ENCODE data around the gene COL11A2. TPM values are rescaled to one million over a fixed set of nuclear protein-coding genes. Genes with fewer than 3 reads are reported as not detected.

Gene COL11A2
- total RNA-seq, 5 donors from 2014 or later (not counting 1 experiment from before 2014, with no cell fraction given) = 1.3 to 9.7 (median 2.7) TPM

DNA sequence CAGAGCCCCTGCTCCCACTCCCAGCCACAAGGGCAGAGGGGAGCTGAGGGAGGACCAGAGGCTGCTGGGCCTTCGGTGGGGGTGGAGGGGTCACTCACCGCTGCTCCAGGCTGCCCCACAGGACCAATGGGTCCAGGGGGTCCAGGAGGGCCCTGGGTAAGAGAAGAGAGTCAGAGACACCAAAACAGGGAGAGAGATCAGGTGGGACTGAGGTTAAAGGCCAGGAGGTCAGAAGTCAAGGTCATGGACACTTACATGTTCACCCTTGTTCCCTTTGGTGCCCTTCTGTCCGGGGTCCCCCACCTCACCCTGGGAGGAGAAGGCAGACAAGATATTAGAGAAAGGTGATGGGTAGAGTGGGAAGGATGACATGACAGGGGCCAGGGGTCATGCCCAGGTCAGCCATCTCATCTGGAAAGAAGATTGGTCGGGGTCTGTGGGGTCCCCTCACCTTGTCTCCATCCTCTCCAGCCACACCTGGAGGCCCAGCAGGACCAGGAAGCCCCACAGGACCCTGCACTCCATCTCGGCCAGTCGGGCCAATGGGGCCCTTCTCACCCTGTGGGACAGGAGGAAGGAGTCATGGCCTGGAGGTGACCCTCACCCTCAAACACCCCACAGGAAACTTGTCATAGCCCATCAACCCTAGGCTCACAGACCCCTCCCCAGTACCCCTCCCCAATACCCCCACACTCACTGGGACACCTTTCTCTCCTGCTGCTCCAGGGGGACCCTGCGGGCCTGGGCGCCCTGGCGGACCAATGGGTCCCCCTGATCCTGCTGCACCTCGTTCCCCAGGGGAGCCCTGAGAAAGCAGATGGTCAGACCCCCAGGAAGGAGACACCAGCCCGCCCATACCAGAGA, 21.0 kb downstream of the COL11A2 start:
- no peak overlapping the region for H3K4me3 ChIP-seq (ENCODE audit: control insufficient read depth in 1 of 2, extremely low read depth in 1 of 2, low read length in 1 of 2)
- ChIA-PET POLR2A (no interaction called here), CTCF (no interaction called here)
- peaks cover 0 to 57% of the 10 kb centered on the region in 2 experiments for H3K27me3 ChIP-seq (replicated peaks in 1 of 2; ENCODE audit: control insufficient read depth in 2 of 2, extremely low read depth in 1 of 2, insufficient read depth in 2 of 2, low read length in 1 of 2)
- 85% methylated on average over 6 of the region's 11 CpGs for WGBS (ENCODE audit: insufficient coverage)
- Mint-ChIP-seq H3K27me3 (peaks cover 3 to 14% of the 10 kb centered on the region in 2 donors), H3K27ac (no peak overlapping the region), H3K4me1 (peaks cover 0 to 3% (median 0%) of the 10 kb centered on the region in 3 donors), H3K4me3 (no peak overlapping the region), H3K9me3 (no peaks in the 10 kb centered on the region), H3K36me3 (no peaks in the 10 kb centered on the region)
- DNase-seq (no peak), ATAC-seq (replicated peaks in 1 of 4) (no peak)
- no peaks in the 10 kb centered on the region for H3K4me1 ChIP-seq (ENCODE audit: control insufficient read depth in 1 of 2, extremely low read depth in 1 of 2, insufficient read depth in 2 of 2, low read length in 2 of 2)
- H3K36me3 ChIP-seq (ENCODE audit: control insufficient read depth in 2 of 2, extremely low read depth in 1 of 2, insufficient read depth in 1 of 2, low read length in 1 of 2) = no peaks in the 10 kb centered on the region
- no peaks in the 10 kb centered on the region for H3K9me3 ChIP-seq
- H3K27ac ChIP-seq (ENCODE audit: low read length) = no peak overlapping the region

DNA sequence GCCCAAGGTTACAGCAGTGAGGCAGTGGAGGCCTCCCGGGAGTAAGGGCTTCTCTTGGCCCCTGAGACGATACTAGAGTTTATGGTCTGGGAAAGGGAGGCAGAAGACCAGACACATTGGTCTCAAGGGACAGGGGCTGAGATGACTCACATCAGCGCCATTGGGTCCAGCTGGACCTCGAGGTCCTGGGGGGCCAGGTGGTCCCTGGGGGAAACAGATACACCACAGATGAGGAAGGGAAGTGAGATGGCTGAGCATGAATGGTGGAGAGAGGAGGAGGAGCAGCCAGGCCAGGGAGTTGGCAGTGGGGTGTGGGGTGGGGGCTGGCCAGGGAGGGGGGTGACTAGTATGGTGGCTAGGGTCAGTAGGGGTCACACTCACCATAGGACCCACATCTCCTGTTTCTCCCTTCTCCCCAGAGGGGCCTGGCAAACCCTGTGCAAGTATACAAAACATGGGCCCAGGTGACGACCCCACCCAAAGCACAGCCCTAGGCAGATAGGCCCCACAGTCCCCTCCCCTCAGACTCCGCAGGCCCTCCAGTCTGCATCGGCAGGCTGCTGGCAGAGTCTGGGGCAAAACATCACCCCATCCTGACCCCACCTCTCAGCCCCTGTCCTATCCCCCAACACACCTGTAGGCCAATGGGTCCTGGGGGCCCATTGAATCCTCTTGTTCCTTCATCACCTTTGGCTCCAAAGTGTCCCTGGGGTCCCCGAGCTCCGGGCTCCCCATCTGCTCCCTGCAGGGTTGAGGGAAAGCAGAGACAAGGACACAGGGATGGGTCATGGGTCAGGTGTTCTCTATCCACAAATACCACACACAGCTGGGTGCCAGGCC, 21.9 kb downstream of the COL11A2 start:
- Mint-ChIP-seq H3K9me3 (no peaks in the 10 kb centered on the region), H3K36me3 (no peaks in the 10 kb centered on the region), H3K27ac (no peak overlapping the region), H3K4me1 (peaks cover 0 to 3% (median 0%) of the 10 kb centered on the region in 3 donors), H3K4me3 (no peak overlapping the region), H3K27me3 (peaks cover 0 to 6% of the 10 kb centered on the region in 2 donors)
- Histone ChIP-seq H3K27ac (ENCODE audit: low read length) (no peak overlapping the region), H3K36me3 (ENCODE audit: control insufficient read depth in 2 of 2, extremely low read depth in 1 of 2, insufficient read depth in 1 of 2, low read length in 1 of 2) (no peaks in the 10 kb centered on the region), H3K27me3 (replicated peaks in 1 of 2; ENCODE audit: control insufficient read depth in 2 of 2, extremely low read depth in 1 of 2, insufficient read depth in 2 of 2, low read length in 1 of 2) (peaks cover 0 to 57% of the 10 kb centered on the region in 2 experiments), H3K9me3 (no peaks in the 10 kb centered on the region), H3K4me1 (ENCODE audit: control insufficient read depth in 1 of 2, extremely low read depth in 1 of 2, insufficient read depth in 2 of 2, low read length in 2 of 2) (no peaks in the 10 kb centered on the region), H3K4me3 (ENCODE audit: control insufficient read depth in 1 of 2, extremely low read depth in 1 of 2, low read length in 1 of 2) (no peak overlapping the region)
- ChIA-PET CTCF (no interaction called here), POLR2A (no interaction called here)
- no peak for ATAC-seq (replicated peaks in 1 of 4)
- 83% methylated on average over 7 of the region's 9 CpGs for WGBS (ENCODE audit: insufficient coverage)
- no peak for DNase-seq

- DNase-seq (no peak), ATAC-seq (replicated peaks in 1 of 4) (no peak)
- Histone ChIP-seq H3K9me3 (no peaks in the 10 kb centered on the region), H3K36me3 (ENCODE audit: control insufficient read depth in 2 of 2, extremely low read depth in 1 of 2, insufficient read depth in 1 of 2, low read length in 1 of 2) (no peaks in the 10 kb centered on the region), H3K27ac (ENCODE audit: low read length) (no peak overlapping the region), H3K4me1 (ENCODE audit: control insufficient read depth in 1 of 2, extremely low read depth in 1 of 2, insufficient read depth in 2 of 2, low read length in 2 of 2) (no peaks in the 10 kb centered on the region), H3K4me3 (ENCODE audit: control insufficient read depth in 1 of 2, extremely low read depth in 1 of 2, low read length in 1 of 2) (no peak overlapping the region), H3K27me3 (replicated peaks in 1 of 2; ENCODE audit: control insufficient read depth in 2 of 2, extremely low read depth in 1 of 2, insufficient read depth in 2 of 2, low read length in 1 of 2) (peaks cover 0 to 50% of the 10 kb centered on the region in 2 experiments)
- CTCF ChIA-PET = interaction anchor here in 1 of 2 donors (0.6 kb wide), 1 partner anchor 95 kb away, joined by 3 read pairs; no protein-coding TSS in a partner anchor
- Mint-ChIP-seq H3K9me3 (no peaks in the 10 kb centered on the region), H3K27ac (no peak overlapping the region), H3K4me3 (no peak overlapping the region), H3K27me3 (no peaks in the 10 kb centered on the region), H3K36me3 (no peaks in the 10 kb centered on the region), H3K4me1 (peaks cover 0 to 3% (median 0%) of the 10 kb centered on the region in 3 donors)
- 92% methylated on average over 2 of the region's 10 CpGs for WGBS (ENCODE audit: insufficient coverage)
- POLR2A ChIA-PET = no interaction called here
Measured at GRCh38 chr6:33169291-33170175, 22.7 kb downstream of the COL11A2 start.

GRCh38 chr6:33168639-33169038, 23.6 kb downstream of the COL11A2 start:
- POLR2A ChIA-PET = no interaction called here
- ATAC-seq (replicated peaks in 1 of 4) = no peak
- peaks cover 0 to 50% of the 10 kb centered on the region in 2 experiments for H3K27me3 ChIP-seq (replicated peaks in 1 of 2; ENCODE audit: control insufficient read depth in 2 of 2, extremely low read depth in 1 of 2, insufficient read depth in 2 of 2, low read length in 1 of 2)
- H3K9me3 ChIP-seq = no peaks in the 10 kb centered on the region
- WGBS (ENCODE audit: insufficient coverage) = 67% methylated on average over 1 of the region's 5 CpGs
- H3K36me3 Mint-ChIP-seq = no peaks in the 10 kb centered on the region
- H3K27me3 Mint-ChIP-seq = peaks cover 5 to 9% of the 10 kb centered on the region in 2 donors
- DNase-seq = no peak
- peaks cover 0 to 3% (median 0%) of the 10 kb centered on the region in 3 donors for H3K4me1 Mint-ChIP-seq
- no peak overlapping the region for H3K27ac Mint-ChIP-seq
- no peak overlapping the region for H3K27ac ChIP-seq (ENCODE audit: low read length)
- no peaks in the 10 kb centered on the region for H3K36me3 ChIP-seq (ENCODE audit: control insufficient read depth in 2 of 2, extremely low read depth in 1 of 2, insufficient read depth in 1 of 2, low read length in 1 of 2)
- no peak overlapping the region for H3K4me3 ChIP-seq (ENCODE audit: control insufficient read depth in 1 of 2, extremely low read depth in 1 of 2, low read length in 1 of 2)
- CTCF ChIA-PET = interaction anchor here in 1 of 2 donors (0.6 kb wide), 1 partner anchor 96 kb away, joined by 3 read pairs; no protein-coding TSS in a partner anchor
- no peaks in the 10 kb centered on the region for H3K4me1 ChIP-seq (ENCODE audit: control insufficient read depth in 1 of 2, extremely low read depth in 1 of 2, insufficient read depth in 2 of 2, low read length in 2 of 2)
- no peak overlapping the region for H3K4me3 Mint-ChIP-seq
- H3K9me3 Mint-ChIP-seq = no peaks in the 10 kb centered on the region

GRCh38 chr6:33168284-33168601, 24.0 kb downstream of the COL11A2 start:
- Mint-ChIP-seq H3K36me3 (no peaks in the 10 kb centered on the region), H3K4me3 (no peak overlapping the region), H3K9me3 (no peaks in the 10 kb centered on the region), H3K4me1 (peaks cover 0 to 3% (median 0%) of the 10 kb centered on the region in 3 donors), H3K27ac (no peak overlapping the region), H3K27me3 (peaks cover 5 to 10% of the 10 kb centered on the region in 2 donors)
- peaks cover 0 to 51% of the 10 kb centered on the region in 2 experiments for H3K27me3 ChIP-seq (replicated peaks in 1 of 2; ENCODE audit: control insufficient read depth in 2 of 2, extremely low read depth in 1 of 2, insufficient read depth in 2 of 2, low read length in 1 of 2)
- H3K27ac ChIP-seq (ENCODE audit: low read length) = no peak overlapping the region
- no peaks in the 10 kb centered on the region for H3K36me3 ChIP-seq (ENCODE audit: control insufficient read depth in 2 of 2, extremely low read depth in 1 of 2, insufficient read depth in 1 of 2, low read length in 1 of 2)
- ChIA-PET POLR2A (no interaction called here), CTCF (no interaction called here)
- H3K4me3 ChIP-seq (ENCODE audit: control insufficient read depth in 1 of 2, extremely low read depth in 1 of 2, low read length in 1 of 2) = no peak overlapping the region
- ATAC-seq (replicated peaks in 1 of 4) (no peak), DNase-seq (no peak)
- H3K4me1 ChIP-seq (ENCODE audit: control insufficient read depth in 1 of 2, extremely low read depth in 1 of 2, insufficient read depth in 2 of 2, low read length in 2 of 2) = no peaks in the 10 kb centered on the region
- 45% methylated on average over 3 of the region's 6 CpGs for WGBS (ENCODE audit: insufficient coverage)
- H3K9me3 ChIP-seq = no peaks in the 10 kb centered on the region

All from T-cell (primary cell).